ENCODE results near the gene LDLRAD4. TPM values are rescaled to one million over a fixed set of nuclear protein-coding genes. Genes with fewer than 3 reads are reported as not detected.

LDLRAD4 gene
- total and polyA plus RNA-seq, 9 of the 15 experiments (the other 6 are each of a cell fraction or from before 2014, with no cell fraction given) = 0.01 TPM; not detected in 8

- FAIRE-seq (no peak), ATAC-seq (no peak), DNase-seq (ENCODE audit: extremely low read depth in 1 of 4, low spot score in 3 of 4) (no peak)
- Histone ChIP-seq H3K79me2 (ENCODE audit: control insufficient read depth, insufficient read depth, low read length) (no peaks in the 10 kb centered on the region), H4K20me1 (replicated peaks; ENCODE audit: control insufficient read depth, insufficient read depth, low read length) (peaks cover 6% of the 10 kb centered on the region; the same call in 1 of the 2 replicates), H3K4me2 (ENCODE audit: insufficient read depth, low read length) (no peak overlapping the region), H3K4me1 (replicated peaks in 1 of 2; ENCODE audit: control insufficient read depth in 2 of 2, insufficient read depth in 2 of 2, low read length in 2 of 2) (peaks cover 0 to 20% of the 10 kb centered on the region in 2 experiments; a peak in 2 of 5 replicates), H3K9me3 (replicated peaks; ENCODE audit: control insufficient read depth, insufficient read depth, low read depth, low read length) (no peaks in the 10 kb centered on the region), H3K9ac (ENCODE audit: insufficient read depth in 1 of 2, low read depth in 2 of 2, low read length in 2 of 2) (no peak overlapping the region), H2AFZ (ENCODE audit: low read depth, low read length) (no peak overlapping the region), H3K36me3 (ENCODE audit: control insufficient read depth, insufficient read depth, low read length) (no peaks in the 10 kb centered on the region), H3K4me3 (no peak overlapping the region), H3K27me3 (ENCODE audit: control insufficient read depth in 2 of 2, insufficient read depth in 2 of 2, low read length in 2 of 2) (peaks cover 39 to 45% of the 10 kb centered on the region in 2 experiments), H3K9me1 (ENCODE audit: control insufficient read depth, insufficient read depth, low read length) (no peaks in the 10 kb centered on the region), H3K27ac (ENCODE audit: extremely low read depth, low read depth, low read length) (no peak overlapping the region)
- intact Hi-C loops (cut with micrococcal nuclease) (loop anchor here (10.0 kb wide), 1 partner anchor 55 kb away; no protein-coding TSS in a partner anchor), in situ Hi-C loops (cut with MboI) (no loop called here)
- ChIA-PET POLR2A (interaction anchor here (0.5 to 1.0 kb wide), 2 partner anchors 10 to 17 kb away, joined by 3 to 5 read pairs; no protein-coding TSS in a partner anchor), CTCF (ENCODE audit: low intra/inter-chr PET ratio) (no interaction called here)
- under 1% methylated on average over 4 of the region's 4 CpGs for WGBS (ENCODE audit: insufficient coverage, low coverage, missing lambda C conversion rate)
- BruUV-seq (replicated peaks) = no TSS peak
- TF ChIP-seq HMGXB4 (CRISPR knock-in tag; IDR thresholded peaks at IDR 0.05) (no peak), FOXK2 (conservative IDR thresholded peaks at IDR 0.05 in 1 of 2, IDR thresholded peaks at IDR 0.05 in 1 of 2; ENCODE audit: low read depth in 2 of 2) (no peak), NFIC (IDR thresholded peaks at IDR 0.05) (no peak), HDAC6 (IDR thresholded peaks at IDR 0.05; ENCODE audit: low read depth, low read length) (no peak), MEF2A (IDR thresholded peaks at IDR 0.05; ENCODE audit: control insufficient read depth, low read depth, low read length) (no peak), ZNF408 (CRISPR knock-in tag; IDR thresholded peaks at IDR 0.05; ENCODE audit: low read depth) (no peak), GABPA (tag; conservative IDR thresholded peaks at IDR 0.05; ENCODE audit: low read depth) (no peak), ZNF583 (CRISPR knock-in tag; IDR thresholded peaks at IDR 0.05) (no peak), IFI16 (CRISPR knock-in tag; IDR thresholded peaks at IDR 0.05) (no peak), ESRRA (IDR thresholded peaks at IDR 0.05; ENCODE audit: borderline replicate concordance, low read depth) (no peak), CREM (IDR thresholded peaks at IDR 0.05; ENCODE audit: low read depth) (no peak), CREB5 (CRISPR knock-in tag; IDR thresholded peaks at IDR 0.05) (no peak), UBTF (IDR thresholded peaks at IDR 0.05; ENCODE audit: borderline replicate concordance in 1 of 2, low read depth in 2 of 2, low read length in 2 of 2) (no peak), RBBP5 (IDR thresholded peaks at IDR 0.05; ENCODE audit: borderline replicate concordance, insufficient read depth, low read length, poor library complexity, severe bottlenecking) (no peak), KLF1 (tag; IDR thresholded peaks at IDR 0.05) (no peak), TCFL5 (CRISPR knock-in tag; conservative IDR thresholded peaks at IDR 0.05) (no peak)
These were observed 1.1 kb downstream of the LDLRAD4 start for GRCh38 chr18:13219593-13220159.

Measured in K562 (cell line).